GM12878 (cell line): ENCODE results near the gene MKX. TPM values are rescaled to one million over a fixed set of nuclear protein-coding genes. Genes with fewer than 3 reads are reported as not detected.

ENCODE experiments used
- ATAC-seq: fragments of 200-7000 bp; cut with Tn5 transposase; 3 replicates; pipeline ENCODE4 v1.9.1; 2020; ENCODE audit warnings: mild to moderate bottlenecking, moderate library complexity
- BruUV-seq: library from RNA; stranded (reverse); fragments of 400-500 nt; replicated peaks from 2 replicates; lab custom pipeline; 2021; lab: Mats Ljungman, UMichigan
- CTCF ChIA-PET: fragments of 300-600 bp; sonication (Branson Sonifier 250); formaldehyde crosslinking; extraction: SDS; loops from one replicate; lab custom pipeline; 2021; ENCODE audit warnings: inconsistent platforms; lab: Yijun Ruan, JAX
- POLR2A ChIA-PET: fragments of 350-600 bp; formaldehyde crosslinking; extraction: SDS; loops from one replicate; lab custom pipeline; 2021; ENCODE audit warnings: inconsistent platforms; lab: Charles Lee
- RAD21 ChIA-PET: fragments of 300-600 bp; sonication (Branson Sonifier 250); formaldehyde crosslinking; loops from one replicate; lab custom pipeline; 2023; ENCODE audit warnings: antibody characterized with exemption; ENCODE audit not compliant: unreplicated experiment; lab: Charles Lee
- SMC1A ChIA-PET: fragments of 300-600 bp; sonication (Branson Sonifier 250); formaldehyde crosslinking; loops from one replicate; lab custom pipeline; 2023; ENCODE audit not compliant: unreplicated experiment, uncharacterized antibody; lab: Charles Lee
- DNase-seq: peaks from one replicate; pipeline ENCODE4 v3.0.0-alpha.2; 2011; ENCODE audit warnings: low read depth, low spot score
- FAIRE-seq: peaks from 3 replicates; lab custom pipeline; 2011; peaks lifted over from hg19 to GRCh38; lab: Jason Lieb, UNC
- H2AFZ ChIP-seq: 2 replicates; pipeline ENCODE4 v1.6.0; 2011; ENCODE audit warnings: low read depth, low read length, control low read depth; ENCODE audit not compliant: control insufficient read depth
- H3K27ac ChIP-seq: 2 replicates; pipeline ENCODE4 v1.5.1; 2011; ENCODE audit warnings: control low read depth; ENCODE audit not compliant: control insufficient read depth, insufficient read depth
- H3K27me3 ChIP-seq, 2 experiments: replicated peaks in 1 of 2; 2 replicates each; pipeline versions ENCODE4 v1.6.0 to v1.6.1; 2011; ENCODE audit warnings: low read length in 1 of 2; ENCODE audit not compliant: control insufficient read depth in 2 of 2, insufficient read depth in 2 of 2
- H3K36me3 ChIP-seq, 2 experiments: 2 replicates each; pipeline ENCODE4 v1.5.1; 2011; ENCODE audit warnings: low read length in 1 of 2; ENCODE audit not compliant: control insufficient read depth in 2 of 2, insufficient read depth in 2 of 2
- H3K4me1 ChIP-seq: 2 replicates; pipeline ENCODE4 v1.6.1; 2011; ENCODE audit warnings: mild to moderate bottlenecking, low read length, moderate library complexity, mixed read lengths; ENCODE audit not compliant: control insufficient read depth, insufficient read depth
- H3K4me2 ChIP-seq: 2 replicates; pipeline ENCODE4 v1.6.0; 2011; ENCODE audit warnings: control low read depth; ENCODE audit not compliant: control insufficient read depth, insufficient read depth
- H3K4me3 ChIP-seq: fragments of 200-600 bp; sonication (generic); 2 replicates; pipeline ENCODE4 v1.5.1; 2016
- H3K79me2 ChIP-seq: 2 replicates; pipeline ENCODE4 v1.6.0; 2011; ENCODE audit warnings: low read length; ENCODE audit not compliant: control insufficient read depth, insufficient read depth
- H3K9ac ChIP-seq: 2 replicates; pipeline ENCODE4 v1.8.0; 2011; ENCODE audit warnings: low read length, control low read depth, mixed read lengths; ENCODE audit not compliant: control insufficient read depth, insufficient read depth
- H3K9me3 ChIP-seq: replicated peaks from 3 replicates; pipeline ENCODE4 v1.5.1; 2011; ENCODE audit warnings: mild to moderate bottlenecking, low read length; ENCODE audit not compliant: control insufficient read depth, insufficient read depth
- H4K20me1 ChIP-seq: 2 replicates; pipeline ENCODE4 v1.6.0; 2011; ENCODE audit not compliant: control insufficient read depth, insufficient read depth
- BMI1 ChIP-seq: fragments of 450-650 bp; IDR thresholded peaks from 2 replicates; pipeline ENCODE4 v1.6.1; 2016; ENCODE audit warnings: mild to moderate bottlenecking, moderate library complexity, borderline replicate concordance
- CREM ChIP-seq: IDR thresholded peaks from 2 replicates; pipeline ENCODE4 v1.6.1; 2014; ENCODE audit warnings: antibody characterized with exemption, low read depth
- EP300 ChIP-seq, 2 experiments: fragments of 150-350 bp in 1 of 2; IDR thresholded peaks; 2 replicates each; pipeline ENCODE4 v1.6.1; 2011 to 2012; ENCODE audit warnings: low read depth in 2 of 2, low read length in 2 of 2, borderline replicate concordance in 1 of 2, improper control_type of control experiment in 1 of 2, inconsistent platforms in 1 of 2; ENCODE audit not compliant: control insufficient read depth in 1 of 2
- EZH2 ChIP-seq: IDR thresholded peaks from 2 replicates; pipeline ENCODE4 v1.6.1; 2012; ENCODE audit warnings: low read depth, mild to moderate bottlenecking, control low read depth, inconsistent platforms, low read length, borderline replicate concordance; ENCODE audit not compliant: control insufficient read depth
- GABPA ChIP-seq: IDR thresholded peaks from 2 replicates; pipeline ENCODE4 v1.6.1; 2014; ENCODE audit warnings: antibody characterized with exemption, low read depth, mild to moderate bottlenecking, inconsistent platforms
- GATAD2B ChIP-seq: fragments of 450-650 bp; conservative IDR thresholded peaks from 2 replicates; pipeline ENCODE4 v1.6.1; 2017; ENCODE audit warnings: low read depth, mild to moderate bottlenecking, moderate library complexity
- IRF4 ChIP-seq: IDR thresholded peaks from 2 replicates; pipeline ENCODE4 v1.6.1; 2011; ENCODE audit warnings: low read depth, low read length
- JUND ChIP-seq: IDR thresholded peaks from 2 replicates; pipeline ENCODE4 v1.6.1; 2012; ENCODE audit warnings: low read depth, mild to moderate bottlenecking, low read length, improper control_type of control experiment, moderate library complexity
- NFYA ChIP-seq: IDR thresholded peaks from 2 replicates; pipeline ENCODE4 v1.6.1; 2011; ENCODE audit warnings: low read depth, mild to moderate bottlenecking, low read length, improper control_type of control experiment, borderline replicate concordance
- NR2C2 ChIP-seq: IDR thresholded peaks from 2 replicates; pipeline ENCODE4 v1.6.1; 2011; ENCODE audit warnings: borderline replicate concordance, low read depth; ENCODE audit not compliant: control insufficient read depth, insufficient read length
- POU2F2 ChIP-seq: IDR thresholded peaks from 3 replicates; pipeline ENCODE4 v1.6.1; 2011; ENCODE audit warnings: low read depth, mild to moderate bottlenecking, low read length, borderline replicate concordance
- RB1 ChIP-seq: fragments of 450-650 bp; formaldehyde crosslinking; IDR thresholded peaks from 2 replicates; pipeline ENCODE4 v1.6.1; 2017; ENCODE audit warnings: mild to moderate bottlenecking, borderline replicate concordance
- RFX5 ChIP-seq: IDR thresholded peaks from 2 replicates; pipeline ENCODE4 v1.6.1; 2011; ENCODE audit warnings: low read depth, low read length, improper control_type of control experiment
- STAT3 ChIP-seq: IDR thresholded peaks from 2 replicates; pipeline ENCODE4 v1.6.1; 2011; ENCODE audit warnings: low read depth, low read length, improper control_type of control experiment
- YY1 ChIP-seq: IDR thresholded peaks from 2 replicates; pipeline ENCODE4 v1.6.1; 2011; ENCODE audit warnings: low read depth, mild to moderate bottlenecking, low read length
- ZNF622 ChIP-seq: fragments of 450-650 bp; IDR thresholded peaks from 2 replicates; pipeline ENCODE4 v1.6.1; 2017; ENCODE audit warnings: mild to moderate bottlenecking, inconsistent platforms
- WGBS: methylation state at CpG from one replicate; pipeline ENCODE4 v1.1.6; 2016; ENCODE audit warnings: low lambda C conversion rate; ENCODE audit not compliant: insufficient replicate concordance, insufficient coverage; ENCODE audit errors: missing lambda C conversion rate; 5-methylcytosine and 5-hydroxymethylcytosine counted together
- in situ Hi-C: fragments of 300-500 bp; cut with MboI; formaldehyde crosslinking; loops from 9 replicates; pipeline ENCODE4 v1.14.3; 2018; ENCODE audit warnings: mixed read lengths
- intact Hi-C: fragments of 100-400 bp; cut with micrococcal nuclease; formaldehyde crosslinking; loops from one replicate; pipeline ENCODE4 v1.14.2; 2022; ENCODE audit not compliant: unreplicated experiment
- polyA plus RNA-seq, 11 experiments: library from polyadenylated mRNA; depleted of rRNA in 4 of 11; unstranded in 6 of 11; stranded (reverse) in 5 of 11; fragments of >200 nt; fragmentation: Nextera tagmentation in 4 of 11; fragmentation: Illumina TruSeq in 1 of 11; extraction: Ambion mirVana in 4 of 11; extraction: Trizol in 1 of 11; gene quantifications; 1 replicate in 1 of 11; 2 replicates in 10 of 11; pipeline versions ENCODE4 v1.2.1 to v1.2.3, GENCODE V29; 2011 to 2016; ENCODE audit warnings: inconsistent platforms in 2 of 11, missing spikeins in 2 of 11, low read depth in 1 of 11
- total RNA-seq, 4 experiments: library from RNA; depleted of rRNA in 3 of 4; stranded (reverse); fragments of >200 nt in 3 of 4; fragmentation: Illumina TruSeq in 1 of 4; extraction: Trizol in 1 of 4; gene quantifications; 2 replicates each; pipeline versions ENCODE4 v1.2.1 to v1.2.3, GENCODE V29; 2013 to 2021
- TF ChIP-seq, protein P1 (sequence below): IDR thresholded peaks from 2 replicates; pipeline ENCODE4 v1.6.1; 2011; ENCODE audit warnings: borderline replicate concordance, low read depth, mild to moderate bottlenecking, moderate library complexity, low read length; ENCODE audit not compliant: insufficient read depth, poor library complexity, severe bottlenecking
- TF ChIP-seq, protein P2 (sequence below): IDR thresholded peaks from 2 replicates; pipeline ENCODE4 v1.6.1; 2012; ENCODE audit warnings: low read depth, low read length, improper control_type of control experiment
- TF ChIP-seq, protein P3 (sequence below): fragments of 450-650 bp; IDR thresholded peaks from 2 replicates; pipeline ENCODE4 v1.6.1; 2017; ENCODE audit warnings: antibody characterized with exemption, mild to moderate bottlenecking, moderate library complexity

The MKX gene
- total and polyA plus RNA-seq, 10 of the 15 experiments (the other 5 are each of a cell fraction or from before 2014, with no cell fraction given), result not detected

DNA sequence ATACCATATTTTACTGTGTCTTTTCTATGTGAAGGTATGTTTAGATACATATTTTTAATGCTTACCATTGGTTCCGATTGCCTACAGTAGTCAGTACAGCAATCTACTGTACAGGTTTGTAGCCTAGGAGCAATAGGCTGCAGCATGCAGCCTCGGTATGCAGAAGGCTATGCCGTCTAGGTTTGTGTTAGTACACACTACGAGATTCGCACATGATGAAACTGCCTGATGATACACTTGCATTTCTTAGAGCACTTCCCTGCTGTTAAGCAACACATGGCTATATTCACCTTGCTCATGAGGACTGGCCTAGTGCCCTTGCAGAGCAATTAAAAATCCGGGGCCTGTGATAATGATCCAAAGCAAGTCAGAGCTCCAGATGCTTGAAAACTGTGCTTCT, 62.4 kb downstream of the MKX start:
- FAIRE-seq (no peak), DNase-seq (no peak), ATAC-seq (no peak)
- intact Hi-C loops (no loop called here), in situ Hi-C loops (no loop called here)
- no peaks in the 10 kb centered on the region for H3K27me3 ChIP-seq
- no peaks in the 10 kb centered on the region for H3K36me3 ChIP-seq
- H3K27ac ChIP-seq, result no peak overlapping the region
- POLR2A ChIA-PET, result no interaction called here
- H2AFZ ChIP-seq, result no peak overlapping the region
- RAD21 ChIA-PET, result no interaction called here
- H4K20me1 ChIP-seq, result no peaks in the 10 kb centered on the region
- CTCF ChIA-PET, result no interaction called here
- WGBS, result 23% methylated on average over 6 of the region's 6 CpGs
- SMC1A ChIA-PET, result no interaction called here
- no peak for TF ChIP-seq GATAD2B
- no peak for TF ChIP-seq POU2F2
- TF ChIP-seq STAT3, result no peak
- no peak for TF ChIP-seq EZH2
- TF ChIP-seq ZNF622, result no peak
- TF ChIP-seq EP300 (IDR thresholded peaks at IDR 0.05; ENCODE audit: borderline replicate concordance in 1 of 2, control insufficient read depth in 1 of 2, low read depth in 2 of 2, low read length in 2 of 2), result no peak
- TF ChIP-seq BMI1, result no peak
- no peak for TF ChIP-seq RFX5
- no peak for TF ChIP-seq GABPA
- no peak for TF ChIP-seq IRF4
- TF ChIP-seq RB1, result no peak
- TF ChIP-seq, protein P1, sequence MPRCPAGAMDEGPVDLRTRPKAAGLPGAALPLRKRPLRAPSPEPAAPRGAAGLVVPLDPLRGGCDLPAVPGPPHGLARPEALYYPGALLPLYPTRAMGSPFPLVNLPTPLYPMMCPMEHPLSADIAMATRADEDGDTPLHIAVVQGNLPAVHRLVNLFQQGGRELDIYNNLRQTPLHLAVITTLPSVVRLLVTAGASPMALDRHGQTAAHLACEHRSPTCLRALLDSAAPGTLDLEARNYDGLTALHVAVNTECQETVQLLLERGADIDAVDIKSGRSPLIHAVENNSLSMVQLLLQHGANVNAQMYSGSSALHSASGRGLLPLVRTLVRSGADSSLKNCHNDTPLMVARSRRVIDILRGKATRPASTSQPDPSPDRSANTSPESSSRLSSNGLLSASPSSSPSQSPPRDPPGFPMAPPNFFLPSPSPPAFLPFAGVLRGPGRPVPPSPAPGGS, result no peak
- no peak for TF ChIP-seq NFYA
- no peak for TF ChIP-seq CREM
- TF ChIP-seq, protein P2, sequence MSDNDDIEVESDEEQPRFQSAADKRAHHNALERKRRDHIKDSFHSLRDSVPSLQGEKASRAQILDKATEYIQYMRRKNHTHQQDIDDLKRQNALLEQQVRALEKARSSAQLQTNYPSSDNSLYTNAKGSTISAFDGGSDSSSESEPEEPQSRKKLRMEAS, result no peak
- no peak for TF ChIP-seq NR2C2
- no peak for TF ChIP-seq JUND
- no peak for TF ChIP-seq YY1
- TF ChIP-seq, protein P3, sequence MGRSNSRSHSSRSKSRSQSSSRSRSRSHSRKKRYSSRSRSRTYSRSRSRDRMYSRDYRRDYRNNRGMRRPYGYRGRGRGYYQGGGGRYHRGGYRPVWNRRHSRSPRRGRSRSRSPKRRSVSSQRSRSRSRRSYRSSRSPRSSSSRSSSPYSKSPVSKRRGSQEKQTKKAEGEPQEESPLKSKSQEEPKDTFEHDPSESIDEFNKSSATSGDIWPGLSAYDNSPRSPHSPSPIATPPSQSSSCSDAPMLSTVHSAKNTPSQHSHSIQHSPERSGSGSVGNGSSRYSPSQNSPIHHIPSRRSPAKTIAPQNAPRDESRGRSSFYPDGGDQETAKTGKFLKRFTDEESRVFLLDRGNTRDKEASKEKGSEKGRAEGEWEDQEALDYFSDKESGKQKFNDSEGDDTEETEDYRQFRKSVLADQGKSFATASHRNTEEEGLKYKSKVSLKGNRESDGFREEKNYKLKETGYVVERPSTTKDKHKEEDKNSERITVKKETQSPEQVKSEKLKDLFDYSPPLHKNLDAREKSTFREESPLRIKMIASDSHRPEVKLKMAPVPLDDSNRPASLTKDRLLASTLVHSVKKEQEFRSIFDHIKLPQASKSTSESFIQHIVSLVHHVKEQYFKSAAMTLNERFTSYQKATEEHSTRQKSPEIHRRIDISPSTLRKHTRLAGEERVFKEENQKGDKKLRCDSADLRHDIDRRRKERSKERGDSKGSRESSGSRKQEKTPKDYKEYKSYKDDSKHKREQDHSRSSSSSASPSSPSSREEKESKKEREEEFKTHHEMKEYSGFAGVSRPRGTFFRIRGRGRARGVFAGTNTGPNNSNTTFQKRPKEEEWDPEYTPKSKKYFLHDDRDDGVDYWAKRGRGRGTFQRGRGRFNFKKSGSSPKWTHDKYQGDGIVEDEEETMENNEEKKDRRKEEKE, result no peak
- TF ChIP-seq, all 136 proteins: peak for 0
- Histone ChIP-seq H3K4me3 (no peak overlapping the region), H3K9me3 (no peaks in the 10 kb centered on the region), H3K4me2 (no peak overlapping the region), H3K4me1 (no peaks in the 10 kb centered on the region), H3K79me2 (no peaks in the 10 kb centered on the region), H3K9ac (no peak overlapping the region)
- BruUV-seq, result no TSS peak
